H1 (cell line): ENCODE measurements around the gene COL6A2. TPM values are rescaled to one million over a fixed set of nuclear protein-coding genes. Genes with fewer than 3 reads are reported as not detected.

ENCODE experiments used
- CTCF ChIA-PET: fragments of 300-600 bp; sonication (Branson Sonifier 250); formaldehyde crosslinking; loops from one replicate; lab custom pipeline; 2021; ENCODE audit not compliant: partially characterized antibody; lab: Charles Lee
- POLR2A ChIA-PET: fragments of 300-600 bp; sonication (Branson Sonifier 250); formaldehyde crosslinking; loops from one replicate; lab custom pipeline; 2021; ENCODE audit warnings: inconsistent platforms; ENCODE audit not compliant: partially characterized antibody; lab: Charles Lee
- DNase-seq, 2 experiments: peaks; one replicate each; pipeline versions ENCODE4 v3.0.0 to v3.0.0-alpha.2; 2010 to 2022; ENCODE audit warnings: low spot score in 2 of 2, low read depth in 1 of 2, mixed read lengths in 1 of 2
- FAIRE-seq: peaks from 2 replicates; lab custom pipeline; 2011; peaks lifted over from hg19 to GRCh38; lab: Jason Lieb, UNC
- H2AFZ ChIP-seq: 2 replicates; pipeline ENCODE4 v1.8.1; 2012; ENCODE audit warnings: low read length, inconsistent platforms
- H2AK5ac ChIP-seq: 2 replicates; pipeline ENCODE4 v1.6.1; 2013; ENCODE audit warnings: low read depth, low read length
- H2BK120ac ChIP-seq: replicated peaks from 2 replicates; pipeline ENCODE3; 2013; ENCODE audit warnings: low read depth, low read length, inconsistent platforms
- H2BK12ac ChIP-seq: 2 replicates; pipeline ENCODE4 v1.6.1; 2013; ENCODE audit warnings: low read depth, low read length
- H2BK15ac ChIP-seq: 2 replicates; pipeline ENCODE4 v1.6.1; 2013; ENCODE audit warnings: low read length
- H2BK20ac ChIP-seq: 2 replicates; pipeline ENCODE4 v1.6.1; 2013; ENCODE audit warnings: low read length
- H2BK5ac ChIP-seq: 2 replicates; pipeline ENCODE4 v1.6.1; 2013; ENCODE audit warnings: low read depth, low read length
- H3K14ac ChIP-seq: 2 replicates; pipeline ENCODE4 v1.6.1; 2013; ENCODE audit warnings: inconsistent platforms; ENCODE audit not compliant: insufficient read length
- H3K18ac ChIP-seq: 2 replicates; pipeline ENCODE4 v1.6.1; 2013; ENCODE audit warnings: low read length; ENCODE audit errors: extremely low read depth
- H3K23ac ChIP-seq: 2 replicates; pipeline ENCODE4 v1.6.1; 2013; ENCODE audit warnings: inconsistent platforms; ENCODE audit not compliant: insufficient read length
- H3K23me2 ChIP-seq: 2 replicates; pipeline ENCODE4 v1.6.1; 2013; ENCODE audit warnings: low read depth, low read length
- H3K27ac ChIP-seq: 2 replicates; pipeline ENCODE4 v1.6.1; 2011; ENCODE audit warnings: low read depth, low read length, inconsistent platforms
- H3K27me3 ChIP-seq, 4 experiments: replicated peaks in 1 of 4; 1 replicate in 1 of 4; 2 replicates in 3 of 4; pipeline versions ENCODE4 v1.6.1 to v1.8.1; 2011 to 2013; ENCODE audit warnings: low read length in 3 of 4, mild to moderate bottlenecking in 3 of 4, inconsistent platforms in 2 of 4, mixed read lengths in 2 of 4, moderate library complexity in 1 of 4; ENCODE audit not compliant: control insufficient read depth in 3 of 4, insufficient read depth in 3 of 4; ENCODE audit errors: extremely low read depth in 1 of 4
- H3K36me3 ChIP-seq, 4 experiments: 2 replicates each; pipeline versions ENCODE4 v1.6.1 to v1.8.1; 2011 to 2013; ENCODE audit warnings: mild to moderate bottlenecking in 4 of 4, low read length in 3 of 4, moderate library complexity in 2 of 4, control low read depth in 1 of 4, inconsistent platforms in 1 of 4; ENCODE audit not compliant: insufficient read depth in 4 of 4, control insufficient read depth in 2 of 4
- H3K4ac ChIP-seq: replicated peaks from 2 replicates; pipeline ENCODE3; 2013; ENCODE audit warnings: low read length, low read depth, mixed read lengths, inconsistent platforms; ENCODE audit not compliant: insufficient read length
- H3K4me1 ChIP-seq, 4 experiments: replicated peaks in 1 of 4; 1 replicate in 1 of 4; 2 replicates in 3 of 4; pipeline versions ENCODE4 v1.6.1 to v1.8.1; 2011 to 2013; ENCODE audit warnings: low read length in 3 of 4, inconsistent platforms in 2 of 4, mixed read lengths in 1 of 4; ENCODE audit not compliant: insufficient read depth in 4 of 4, control insufficient read depth in 3 of 4
- H3K4me2 ChIP-seq, 2 experiments: 2 replicates each; pipeline versions ENCODE4 v1.6.1 to v1.8.1; 2011 to 2013; ENCODE audit warnings: low read depth in 2 of 2, low read length in 2 of 2, control low read depth in 1 of 2, inconsistent platforms in 1 of 2, mild to moderate bottlenecking in 1 of 2; ENCODE audit not compliant: insufficient read depth in 1 of 2
- H3K4me3 ChIP-seq, 4 experiments: fragments of 200-600, 300-600 bp in 1 of 4; sonication (generic), shearing (Covaris generic), sonication (Bioruptor Twin) in 1 of 4; 2 replicates each; pipeline versions ENCODE4 v1.5.1 to v1.8.1; 2011 to 2016; ENCODE audit warnings: low read length in 4 of 4, low read depth in 3 of 4, control low read depth in 2 of 4, inconsistent platforms in 2 of 4, mild to moderate bottlenecking in 2 of 4, mixed read lengths in 1 of 4, moderate library complexity in 1 of 4; ENCODE audit not compliant: insufficient read depth in 2 of 4; ENCODE audit errors: extremely low read depth in 1 of 4
- H3K56ac ChIP-seq: replicated peaks from 2 replicates; pipeline ENCODE3; 2013; ENCODE audit warnings: low read depth, mild to moderate bottlenecking, mixed read lengths, low read length, inconsistent platforms; ENCODE audit not compliant: insufficient read length
- H3K79me1 ChIP-seq: 2 replicates; pipeline ENCODE4 v1.6.1; 2013; ENCODE audit warnings: low read depth, low read length, control low read depth
- H3K79me2 ChIP-seq, 2 experiments: 2 replicates each; pipeline versions ENCODE4 v1.6.1 to v1.8.1; 2012 to 2013; ENCODE audit warnings: low read length in 2 of 2, mild to moderate bottlenecking in 2 of 2, inconsistent platforms in 1 of 2; ENCODE audit not compliant: insufficient read depth in 2 of 2, control insufficient read depth in 1 of 2
- H3K9ac ChIP-seq, 4 experiments: replicated peaks in 1 of 4; 1 replicate in 1 of 4; 2 replicates in 3 of 4; pipeline versions ENCODE4 v1.6.1 to v1.8.1; 2011 to 2013; ENCODE audit warnings: low read depth in 3 of 4, low read length in 3 of 4, control low read depth in 2 of 4, mild to moderate bottlenecking in 2 of 4, moderate library complexity in 2 of 4, inconsistent platforms in 1 of 4; ENCODE audit errors: extremely low read depth in 1 of 4
- H3K9me3 ChIP-seq, 2 experiments: 2 replicates each; pipeline versions ENCODE4 v1.6.1 to v1.8.1; 2012 to 2013; ENCODE audit warnings: mild to moderate bottlenecking in 2 of 2, moderate library complexity in 2 of 2, control low read depth in 1 of 2, inconsistent platforms in 1 of 2, low read depth in 1 of 2, low read length in 1 of 2, mixed read lengths in 1 of 2; ENCODE audit not compliant: insufficient read depth in 2 of 2
- H4K20me1 ChIP-seq, 2 experiments: replicated peaks in 1 of 2; 2 replicates each; pipeline versions ENCODE3 to v1.8.1; 2011 to 2013; ENCODE audit warnings: inconsistent platforms in 2 of 2, low read length in 2 of 2, mild to moderate bottlenecking in 1 of 2; ENCODE audit not compliant: insufficient read depth in 2 of 2, control insufficient read depth in 1 of 2
- H4K5ac ChIP-seq: 2 replicates; pipeline ENCODE4 v1.6.1; 2013; ENCODE audit warnings: low read length, low read depth, mixed read lengths, inconsistent platforms; ENCODE audit not compliant: insufficient read length
- H4K8ac ChIP-seq: 2 replicates; pipeline ENCODE4 v1.8.0; 2013; ENCODE audit warnings: mild to moderate bottlenecking, moderate library complexity, low read length, inconsistent platforms; ENCODE audit not compliant: insufficient read depth; ENCODE audit errors: extremely low read depth
- H4K91ac ChIP-seq: replicated peaks from 2 replicates; pipeline ENCODE3; 2013; ENCODE audit warnings: low read length, mixed read lengths, inconsistent platforms; ENCODE audit not compliant: insufficient read length
- BRCA1 ChIP-seq: IDR thresholded peaks from 2 replicates; pipeline ENCODE4 v1.6.1; 2012; ENCODE audit warnings: low read depth, low read length, improper control_type of control experiment
- EZH2 ChIP-seq: fragments of 200-600 bp; sonication (generic); IDR thresholded peaks from 2 replicates; pipeline ENCODE4 v1.7.1; 2012; ENCODE audit warnings: low read depth, mild to moderate bottlenecking, moderate library complexity, low read length, inconsistent platforms; ENCODE audit not compliant: severe bottlenecking
- SP2 ChIP-seq: IDR thresholded peaks from 2 replicates; pipeline ENCODE4 v1.6.1; 2012; ENCODE audit warnings: mild to moderate bottlenecking, low read length, inconsistent platforms
- WGBS, 2 experiments: shearing (Covaris generic) in 1 of 2; methylation state at CpG; one replicate each; pipeline versions ENCODE4 v1.1.6 to v1.1.7; 2013 to 2015; ENCODE audit warnings: low lambda C conversion rate in 2 of 2, mixed read lengths in 2 of 2, inconsistent platforms in 1 of 2, low coverage in 1 of 2, missing lambda C conversion rate in 1 of 2; ENCODE audit not compliant: insufficient replicate concordance in 2 of 2, insufficient coverage in 1 of 2, insufficient read length in 1 of 2; ENCODE audit errors: extremely low coverage in 1 of 2, missing lambda C conversion rate in 1 of 2; 5-methylcytosine and 5-hydroxymethylcytosine counted together
- polyA plus RNA-seq, 7 experiments: library from polyadenylated mRNA; depleted of rRNA in 3 of 7; stranded (reverse) in 5 of 7; unstranded in 2 of 7; fragments of >200 nt in 5 of 7; fragments of 200-250 nt in 2 of 7; gene quantifications; 1 replicate in 5 of 7; 2 replicates in 1 of 7; 4 replicates in 1 of 7; pipeline versions ENCODE4 v1.2.1 to v1.2.3, GENCODE V29; 2011 to 2013; ENCODE audit warnings: missing spikeins in 2 of 7, mixed read lengths in 2 of 7
- total RNA-seq: library from RNA; stranded (reverse); fragmentation: NEBNext Ultra II Directional; extraction: Animal tissue kit (Norgen Biotek cat#: 25700); gene quantifications from 2 replicates; pipeline ENCODE4 v1.2.1, GENCODE V29; 2021

COL6A2 gene
- total and polyA plus RNA-seq, 2 of the 8 experiments (the other 6 are each of a cell fraction or from before 2014, with no cell fraction given): 60.1 to 62.7 TPM

- no peak overlapping the region for H3K18ac ChIP-seq
- H4K20me1 ChIP-seq: no peaks in the 10 kb centered on the region
- no peak for FAIRE-seq
Observed at GRCh38 chr21:46149205-46149901, 51.4 kb downstream of the COL6A2 start.

More at GRCh38 chr21:46149205-46149901, 51.4 kb downstream of the COL6A2 start:
- no peak overlapping the region for H3K27ac ChIP-seq
- no peak overlapping the region for H2BK5ac ChIP-seq
- H4K8ac ChIP-seq: peak overlapping the region; percentile 31; the same call in 1 of the 2 replicates
- H4K91ac ChIP-seq: no peak overlapping the region
- POLR2A ChIA-PET: interaction anchor here (0.7 kb wide), 1 partner anchor 147 kb away, joined by 3 read pairs; no protein-coding TSS in a partner anchor
- H2BK20ac ChIP-seq: no peak overlapping the region
- no peak overlapping the region for H3K4me3 ChIP-seq
- no peak overlapping the region for H3K4me2 ChIP-seq
- no peaks in the 10 kb centered on the region for H3K79me2 ChIP-seq
- peaks cover 0 to 6% of the 10 kb centered on the region in 2 experiments; a peak in 1 of 4 replicates for H3K9me3 ChIP-seq
- H2AK5ac ChIP-seq: no peak overlapping the region
- H4K5ac ChIP-seq: no peak overlapping the region
- no peak for TF ChIP-seq SP2
- no peak for TF ChIP-seq BRCA1
- TF ChIP-seq EZH2: no peak
- no peak for DNase-seq
- peak overlapping the region; percentile 50; the same call in 1 of the 2 replicates for H2BK12ac ChIP-seq
- H3K79me1 ChIP-seq: no peaks in the 10 kb centered on the region
- H3K56ac ChIP-seq: no peak overlapping the region
- H2BK15ac ChIP-seq: no peak overlapping the region
- H3K4ac ChIP-seq: no peak overlapping the region
- peaks cover 0 to 24% (median 15%) of the 10 kb centered on the region in 4 experiments; a peak in 5 of 7 replicates for H3K4me1 ChIP-seq
- no peaks in the 10 kb centered on the region for H3K27me3 ChIP-seq
- no peak overlapping the region for H3K9ac ChIP-seq
- no peak overlapping the region for H3K23ac ChIP-seq
- H3K23me2 ChIP-seq: no peaks in the 10 kb centered on the region
- no peak overlapping the region for H2AFZ ChIP-seq
- CTCF ChIA-PET: interaction anchor here (0.6 to 1.9 kb wide), 7 partner anchors 8 to 147 kb away, joined by 3 to 7 read pairs (median 3); no protein-coding TSS in a partner anchor
- WGBS, 2 experiments: 86% methylated on average over 21 of the region's 22 CpGs; no CpG with 5 or more reads in 1 of the 2 experiments
- H3K14ac ChIP-seq: no peak overlapping the region
- no peak overlapping the region for H2BK120ac ChIP-seq
- H3K36me3 ChIP-seq: no peaks in the 10 kb centered on the region; a peak in 1 of 8 replicates
